GM12801 (cell line): ENCODE measurements around the gene PEAK1.

ENCODE experiments used
- TF ChIP-seq, protein P1 (sequence below): IDR thresholded peaks from one replicate; pipeline ENCODE4 v1.5.1; 2011; ENCODE audit warnings: control low read depth; ENCODE audit not compliant: insufficient read length; ENCODE audit errors: extremely low read depth

Gene PEAK1

DNA sequence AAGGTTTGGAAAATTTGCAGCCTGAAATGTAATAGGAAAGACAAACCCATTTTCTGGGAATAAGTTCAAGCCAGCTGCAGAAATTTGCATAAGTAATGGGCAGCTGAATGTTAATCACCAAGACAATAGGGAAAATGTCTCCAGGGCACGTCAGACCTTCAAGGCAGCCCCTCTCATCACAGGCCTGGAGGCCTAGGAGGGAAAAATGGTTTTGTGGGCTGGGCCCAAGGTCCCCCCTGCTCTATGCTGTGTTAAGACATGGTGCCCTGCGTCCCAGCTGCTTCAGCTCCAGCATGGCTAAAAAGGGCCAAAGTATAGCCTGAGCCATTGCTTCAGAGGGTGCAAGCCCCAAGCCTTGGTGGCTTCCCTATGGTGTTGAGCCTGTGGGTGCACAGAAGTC lies 184.3 kb downstream of the PEAK1 start:
- TF ChIP-seq, protein P1, sequence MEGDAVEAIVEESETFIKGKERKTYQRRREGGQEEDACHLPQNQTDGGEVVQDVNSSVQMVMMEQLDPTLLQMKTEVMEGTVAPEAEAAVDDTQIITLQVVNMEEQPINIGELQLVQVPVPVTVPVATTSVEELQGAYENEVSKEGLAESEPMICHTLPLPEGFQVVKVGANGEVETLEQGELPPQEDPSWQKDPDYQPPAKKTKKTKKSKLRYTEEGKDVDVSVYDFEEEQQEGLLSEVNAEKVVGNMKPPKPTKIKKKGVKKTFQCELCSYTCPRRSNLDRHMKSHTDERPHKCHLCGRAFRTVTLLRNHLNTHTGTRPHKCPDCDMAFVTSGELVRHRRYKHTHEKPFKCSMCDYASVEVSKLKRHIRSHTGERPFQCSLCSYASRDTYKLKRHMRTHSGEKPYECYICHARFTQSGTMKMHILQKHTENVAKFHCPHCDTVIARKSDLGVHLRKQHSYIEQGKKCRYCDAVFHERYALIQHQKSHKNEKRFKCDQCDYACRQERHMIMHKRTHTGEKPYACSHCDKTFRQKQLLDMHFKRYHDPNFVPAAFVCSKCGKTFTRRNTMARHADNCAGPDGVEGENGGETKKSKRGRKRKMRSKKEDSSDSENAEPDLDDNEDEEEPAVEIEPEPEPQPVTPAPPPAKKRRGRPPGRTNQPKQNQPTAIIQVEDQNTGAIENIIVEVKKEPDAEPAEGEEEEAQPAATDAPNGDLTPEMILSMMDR = no peak

DNA sequence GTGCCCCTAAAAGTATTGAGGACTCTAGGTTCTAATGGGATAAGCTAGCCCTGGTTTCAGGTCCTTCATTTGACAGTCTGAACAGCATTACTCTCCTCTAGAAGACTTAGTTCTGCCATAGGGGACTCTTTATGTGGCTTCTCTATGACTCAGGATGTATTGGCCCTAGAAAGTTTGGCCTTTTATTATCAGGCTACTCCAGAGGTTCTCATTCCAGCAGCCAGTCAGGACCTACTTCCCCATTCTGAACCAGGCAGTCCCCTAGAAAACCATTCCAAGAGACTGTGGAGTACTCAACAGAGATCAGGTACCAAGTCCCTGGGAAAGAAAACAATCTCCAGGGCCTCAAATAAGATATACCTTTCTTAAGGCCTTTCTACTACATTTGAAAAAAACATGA lies 191.1 kb downstream of the PEAK1 start:
- TF ChIP-seq, protein P1 = no peak

DNA sequence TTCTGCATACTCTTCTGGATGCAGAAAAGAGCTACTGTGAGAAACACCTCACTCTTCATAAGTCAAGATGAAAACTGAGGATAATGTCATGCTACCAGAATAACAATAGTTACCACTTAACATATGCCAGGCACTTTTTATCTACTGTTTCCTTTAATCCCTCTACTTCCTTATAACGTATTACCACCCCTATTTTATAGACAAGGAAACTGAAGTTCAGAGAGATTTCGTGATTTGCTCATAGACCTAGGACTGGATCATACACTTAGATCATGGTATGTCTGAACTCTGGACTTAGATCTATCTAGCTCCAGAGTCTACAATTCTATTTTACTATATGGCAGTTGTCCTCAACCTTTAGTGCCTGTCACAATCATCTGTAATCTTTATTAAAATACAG lies 193.3 kb downstream of the PEAK1 start:
- TF ChIP-seq, protein P1 = no peak

DNA sequence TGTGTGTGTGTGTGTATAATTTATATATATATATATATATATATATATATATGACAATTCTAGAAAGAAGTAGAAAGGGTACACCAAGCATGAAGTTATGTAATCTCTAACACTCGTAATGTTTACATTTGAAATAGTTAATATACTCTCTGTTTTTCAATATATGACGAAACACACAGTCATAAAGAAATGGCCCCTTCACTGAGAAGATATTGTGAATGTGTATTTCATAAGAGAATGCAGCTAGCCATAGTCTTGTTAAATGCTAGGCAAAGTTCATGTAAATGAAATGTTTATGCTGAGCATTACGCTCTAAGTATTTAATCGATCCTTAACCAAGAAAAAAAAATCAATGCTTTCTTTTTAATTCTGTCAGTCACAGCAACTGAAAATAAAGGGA lies 194.3 kb downstream of the PEAK1 start:
- TF ChIP-seq, protein P1 = no peak

DNA sequence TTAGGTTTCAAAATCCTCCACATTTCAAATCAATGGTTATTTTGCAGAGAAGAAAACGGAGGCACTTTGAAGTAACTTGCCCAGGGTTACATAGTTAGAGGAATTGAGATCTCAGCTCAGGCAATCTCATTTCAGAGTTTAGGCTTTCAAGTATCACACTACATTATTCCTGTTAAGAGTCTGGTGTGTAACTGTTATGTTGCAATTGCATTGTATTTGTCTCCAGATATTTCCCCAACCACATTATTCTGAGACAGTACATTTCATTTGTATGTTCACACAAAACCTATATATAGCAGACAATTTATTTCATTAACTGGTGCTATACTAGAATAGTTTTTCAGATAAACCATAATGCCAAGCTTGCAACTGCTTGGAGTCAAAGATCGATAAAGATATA lies 194.8 kb downstream of the PEAK1 start:
- TF ChIP-seq, protein P1 = no peak

DNA sequence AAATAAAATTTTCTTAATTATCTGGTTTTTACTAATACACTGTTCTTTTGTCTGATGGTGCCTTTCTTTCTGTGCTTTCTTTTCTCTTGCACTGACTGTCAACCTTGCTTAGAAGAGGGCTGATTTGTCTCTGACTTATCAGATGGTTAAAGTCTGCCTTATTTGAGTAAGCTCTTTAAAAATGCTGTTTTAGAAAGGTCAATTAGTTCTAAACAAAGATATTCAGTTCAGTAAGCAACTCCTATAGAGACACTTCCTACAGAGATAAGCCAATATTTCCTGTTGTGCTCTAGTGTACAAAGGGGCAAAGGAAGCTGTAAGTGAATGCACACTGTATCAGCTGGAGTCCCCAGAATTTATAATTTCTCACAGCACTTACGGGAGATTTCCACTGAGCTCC lies 195.6 kb downstream of the PEAK1 start:
- TF ChIP-seq, protein P1 = no peak

DNA sequence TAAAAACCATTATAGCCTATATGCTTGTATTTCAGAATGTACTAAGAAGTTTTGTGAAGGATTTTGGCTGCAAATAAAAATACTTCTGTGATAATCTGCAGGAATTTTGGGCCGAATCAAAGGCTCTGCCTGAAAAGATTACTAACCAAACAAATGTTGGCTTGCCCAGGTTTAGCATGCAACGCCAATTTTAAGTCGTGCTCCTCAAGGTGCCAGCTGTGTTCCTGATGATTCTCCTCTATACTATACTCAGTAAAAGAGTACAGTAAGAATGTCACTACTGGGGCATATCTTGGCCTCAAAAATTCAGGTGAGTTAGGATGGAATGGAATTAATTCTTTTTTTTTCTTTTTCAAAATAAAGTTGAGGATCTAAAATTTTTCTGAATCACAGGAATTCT lies 198.2 kb downstream of the PEAK1 start:
- TF ChIP-seq, protein P1 = no peak

DNA sequence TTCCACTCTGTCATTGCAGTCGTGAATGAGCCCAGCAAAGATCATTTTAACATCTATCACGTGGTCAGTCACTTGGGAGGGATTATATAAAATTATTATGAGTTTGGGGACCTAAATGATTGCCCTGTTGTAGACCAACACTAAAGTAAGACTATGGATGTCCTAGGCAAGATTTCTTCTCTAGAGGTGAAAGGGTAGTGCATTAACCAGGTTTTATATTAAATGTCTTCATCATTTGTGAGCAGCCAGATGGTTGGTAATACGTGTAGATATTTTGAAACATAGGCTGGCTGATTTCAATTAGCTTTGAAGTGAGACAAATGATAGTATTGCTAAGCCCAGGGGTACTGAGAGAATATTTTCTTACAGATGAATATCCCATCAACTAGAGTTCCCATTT lies 198.7 kb downstream of the PEAK1 start:
- TF ChIP-seq, protein P1 = no peak
